ENCODE measurements around the gene MGAT5.

Gene MGAT5, protein sequence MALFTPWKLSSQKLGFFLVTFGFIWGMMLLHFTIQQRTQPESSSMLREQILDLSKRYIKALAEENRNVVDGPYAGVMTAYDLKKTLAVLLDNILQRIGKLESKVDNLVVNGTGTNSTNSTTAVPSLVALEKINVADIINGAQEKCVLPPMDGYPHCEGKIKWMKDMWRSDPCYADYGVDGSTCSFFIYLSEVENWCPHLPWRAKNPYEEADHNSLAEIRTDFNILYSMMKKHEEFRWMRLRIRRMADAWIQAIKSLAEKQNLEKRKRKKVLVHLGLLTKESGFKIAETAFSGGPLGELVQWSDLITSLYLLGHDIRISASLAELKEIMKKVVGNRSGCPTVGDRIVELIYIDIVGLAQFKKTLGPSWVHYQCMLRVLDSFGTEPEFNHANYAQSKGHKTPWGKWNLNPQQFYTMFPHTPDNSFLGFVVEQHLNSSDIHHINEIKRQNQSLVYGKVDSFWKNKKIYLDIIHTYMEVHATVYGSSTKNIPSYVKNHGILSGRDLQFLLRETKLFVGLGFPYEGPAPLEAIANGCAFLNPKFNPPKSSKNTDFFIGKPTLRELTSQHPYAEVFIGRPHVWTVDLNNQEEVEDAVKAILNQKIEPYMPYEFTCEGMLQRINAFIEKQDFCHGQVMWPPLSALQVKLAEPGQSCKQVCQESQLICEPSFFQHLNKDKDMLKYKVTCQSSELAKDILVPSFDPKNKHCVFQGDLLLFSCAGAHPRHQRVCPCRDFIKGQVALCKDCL

DNA sequence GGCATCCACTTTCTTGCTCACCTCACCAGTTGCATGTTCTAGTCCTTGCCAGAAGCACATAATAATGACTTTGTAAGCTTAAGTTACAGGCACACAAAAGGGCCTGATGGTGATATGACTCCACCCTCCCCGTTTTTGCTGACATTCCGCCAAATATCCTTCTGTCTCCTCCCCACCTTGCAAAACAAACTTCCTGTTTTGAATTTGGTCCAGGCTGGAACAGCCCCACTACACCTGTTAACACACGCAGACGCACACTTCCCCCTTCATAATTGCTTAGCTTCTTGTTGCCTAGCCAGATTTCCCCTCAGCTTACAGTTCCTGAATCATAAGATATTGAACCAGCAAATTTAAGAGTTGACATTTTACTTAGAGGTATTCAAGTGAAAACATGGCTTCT is at the start of gene MGAT5:
Gene MGAT5 (plus strand): TSS at position 269 of the 400 bp plus-strand sequence. CDS start 332 bp downstream, outside the sequence.
- DNase-seq (ENCODE audit: low spot score), result no peak

DNA sequence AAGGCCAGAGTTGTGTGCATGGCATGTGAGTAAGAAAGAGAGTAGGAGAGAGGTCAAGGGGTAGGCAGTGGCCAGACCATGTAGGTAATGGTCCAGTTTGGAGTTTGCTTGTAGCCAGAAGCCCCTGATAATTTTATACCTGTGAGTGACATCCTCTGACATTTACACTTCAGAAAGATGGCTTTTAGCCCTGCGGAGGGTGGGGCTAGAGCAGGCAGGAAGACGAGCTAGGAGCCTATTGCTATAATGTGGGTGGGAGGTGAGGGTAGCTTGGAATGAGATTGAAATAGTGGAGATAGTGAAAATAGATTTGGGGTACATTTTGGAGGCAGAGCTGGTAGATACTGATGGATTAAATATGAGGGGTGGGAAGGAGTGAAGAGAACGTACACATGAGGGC is 48.8 kb upstream of the MGAT5 start:
- no peak for DNase-seq (ENCODE audit: low spot score)

DNA sequence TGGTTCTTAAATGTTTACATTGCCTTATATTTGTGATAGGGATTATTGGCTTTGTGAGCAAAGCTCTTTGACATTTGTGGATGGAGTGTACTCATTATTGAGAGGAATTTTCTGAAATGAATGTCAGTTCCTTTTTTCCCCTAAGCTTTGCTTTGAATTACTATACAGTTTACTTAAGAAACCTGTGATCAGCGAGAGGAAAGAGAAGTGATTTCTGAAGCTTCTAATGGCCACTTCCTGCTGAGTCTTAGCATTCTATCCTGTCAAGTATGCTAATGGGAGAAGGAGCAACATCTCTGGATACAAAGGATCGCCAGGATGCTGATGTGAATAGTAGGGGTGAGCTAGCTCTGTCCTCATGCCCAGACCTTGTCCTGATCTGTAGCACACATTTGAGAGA is 47.8 kb upstream of the MGAT5 start:
- DNase-seq (ENCODE audit: low spot score), result no peak

DNA sequence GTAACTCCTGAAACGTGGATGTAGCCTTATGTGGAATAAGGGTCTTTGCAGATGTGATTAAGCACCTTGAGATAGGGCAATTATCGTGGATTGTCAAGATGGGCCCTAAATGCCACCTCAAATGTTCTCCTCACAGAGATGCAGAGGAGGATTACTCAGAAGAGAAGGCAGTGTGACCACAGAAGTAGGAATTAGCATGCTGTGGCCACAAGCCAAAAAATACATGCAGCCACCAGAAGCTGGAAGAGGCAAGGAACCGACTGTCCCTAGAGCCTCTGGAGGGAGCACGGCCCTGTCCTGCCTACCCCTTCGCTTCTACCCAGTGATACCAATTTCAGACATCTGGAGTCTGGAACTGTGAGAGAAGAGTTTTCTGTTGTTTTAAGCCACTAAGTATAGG is 47.3 kb upstream of the MGAT5 start:
- DNase-seq (ENCODE audit: low spot score), result no peak

DNA sequence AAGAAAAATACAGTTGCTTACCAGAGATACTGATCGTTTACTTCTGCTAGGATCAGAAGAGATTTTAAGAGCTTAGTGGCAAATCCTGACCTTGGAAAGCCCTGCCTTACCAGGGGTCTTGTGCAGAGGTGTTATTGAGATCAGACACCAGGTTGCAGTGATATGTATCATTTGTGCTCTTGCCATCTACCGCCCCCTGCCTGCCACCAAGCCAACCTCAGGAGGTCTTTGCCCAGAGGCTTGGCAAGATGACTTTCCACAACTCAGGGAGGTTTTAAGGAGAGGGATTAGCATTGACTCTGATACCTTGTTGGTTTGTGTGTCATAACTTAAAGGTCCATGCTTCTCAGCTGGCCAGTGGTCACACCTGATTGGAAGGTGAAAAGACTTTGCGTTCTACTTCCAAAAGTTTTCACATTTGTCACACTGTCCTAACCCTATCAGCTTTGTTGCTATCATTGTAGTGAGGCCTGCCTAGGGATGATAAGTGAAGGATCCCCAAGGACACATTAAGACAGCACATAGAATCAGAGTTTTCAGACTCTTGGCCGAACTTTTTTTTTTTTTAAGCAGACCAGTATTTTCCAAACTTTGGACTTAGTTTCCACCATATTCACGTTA is 46.2 kb upstream of the MGAT5 start:
- DNase-seq (ENCODE audit: low spot score), result peak; percentile 52

DNA sequence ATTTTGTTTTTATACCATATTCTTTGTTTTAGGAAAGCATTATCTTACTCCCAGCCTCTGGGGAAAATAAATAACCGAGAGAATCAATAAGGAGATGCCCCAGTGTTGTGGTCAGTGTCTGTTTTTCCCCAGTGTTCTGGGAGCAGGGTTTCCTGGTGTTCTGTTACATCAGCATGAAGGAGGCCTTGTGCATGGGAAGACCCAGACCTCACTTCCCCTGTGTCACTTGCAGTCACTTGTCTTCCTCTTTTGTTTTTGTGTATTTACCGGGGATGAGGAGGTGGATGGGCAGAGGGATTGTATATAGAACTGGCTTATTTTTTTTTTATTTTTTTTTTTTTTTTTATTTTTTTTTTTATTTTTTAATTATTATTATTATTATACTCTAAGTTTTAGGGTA is 45.0 kb upstream of the MGAT5 start:
- no peak for DNase-seq (ENCODE audit: low spot score)

DNA sequence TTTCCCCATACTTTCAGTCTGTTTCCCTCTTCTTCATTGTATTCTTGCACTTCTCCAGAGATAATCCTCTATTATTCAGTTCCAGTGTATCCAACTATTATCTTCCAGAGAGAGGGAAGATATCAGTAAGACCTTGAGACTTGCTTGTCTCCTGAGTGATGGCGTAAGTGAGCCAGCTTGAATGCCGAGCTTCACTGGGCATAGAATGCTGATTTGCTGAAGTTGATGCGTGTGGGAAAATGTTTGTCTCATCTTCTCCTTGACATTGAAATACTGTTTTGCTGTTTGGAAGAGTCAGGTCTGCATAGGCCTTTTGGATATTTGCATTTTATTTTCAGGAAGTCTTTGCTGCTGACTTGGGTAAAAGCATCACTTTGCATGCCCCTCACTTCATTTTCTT is 41.1 kb upstream of the MGAT5 start:
- DNase-seq (ENCODE audit: low spot score), result no peak

DNA sequence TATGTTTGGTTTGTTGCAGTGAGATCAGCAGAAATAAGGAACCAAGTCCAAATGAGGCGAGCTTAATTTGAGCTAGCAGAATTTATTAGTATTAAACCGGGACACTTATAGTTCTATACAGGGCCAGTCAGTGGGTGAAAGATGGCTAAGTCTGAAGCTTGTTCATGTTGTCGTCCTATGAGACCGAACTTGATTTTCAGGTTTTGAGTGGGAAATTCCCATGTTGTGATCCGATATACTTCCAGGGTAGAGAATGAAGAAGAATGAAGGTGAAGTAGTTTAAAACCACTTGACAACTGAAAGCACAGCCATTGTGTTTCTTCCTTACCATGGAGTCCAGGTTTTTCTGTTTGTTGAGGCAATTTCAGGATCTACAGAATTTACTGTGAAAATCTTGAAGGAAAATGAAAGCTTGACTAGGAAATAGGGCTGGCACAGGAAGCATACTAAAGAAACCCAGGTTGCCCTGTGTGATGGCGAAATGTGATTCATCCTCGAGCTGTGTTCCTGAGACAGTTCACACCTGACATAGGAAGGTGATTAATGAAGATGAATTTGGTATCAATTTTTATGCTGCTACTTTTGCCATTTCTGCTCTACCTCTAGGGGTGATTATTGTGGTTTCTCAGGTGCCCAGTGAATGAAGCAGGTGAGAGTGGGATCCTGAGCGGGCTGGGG is 37.6 kb upstream of the MGAT5 start:
- no peak for DNase-seq (ENCODE audit: low spot score)

DNA sequence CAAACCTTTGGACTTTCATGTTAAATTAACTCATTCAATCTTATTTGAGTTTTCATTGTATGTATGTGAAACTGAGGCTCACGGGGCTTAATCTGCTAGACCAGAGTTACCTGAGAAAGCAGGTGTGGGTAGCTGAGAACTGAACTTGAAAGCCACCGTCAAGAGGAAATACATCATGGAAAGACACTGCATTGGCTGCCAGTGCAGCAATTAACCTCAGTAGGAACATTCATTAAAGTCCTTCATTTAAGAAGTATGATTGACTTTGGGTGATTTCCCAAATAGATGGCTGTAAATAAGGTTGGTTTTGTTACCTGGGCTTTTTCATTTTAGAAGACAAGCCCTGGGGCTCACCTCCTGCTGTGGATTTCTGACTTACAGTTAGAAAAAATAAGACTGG is 36.5 kb upstream of the MGAT5 start:
- DNase-seq (ENCODE audit: low spot score), result no peak

DNA sequence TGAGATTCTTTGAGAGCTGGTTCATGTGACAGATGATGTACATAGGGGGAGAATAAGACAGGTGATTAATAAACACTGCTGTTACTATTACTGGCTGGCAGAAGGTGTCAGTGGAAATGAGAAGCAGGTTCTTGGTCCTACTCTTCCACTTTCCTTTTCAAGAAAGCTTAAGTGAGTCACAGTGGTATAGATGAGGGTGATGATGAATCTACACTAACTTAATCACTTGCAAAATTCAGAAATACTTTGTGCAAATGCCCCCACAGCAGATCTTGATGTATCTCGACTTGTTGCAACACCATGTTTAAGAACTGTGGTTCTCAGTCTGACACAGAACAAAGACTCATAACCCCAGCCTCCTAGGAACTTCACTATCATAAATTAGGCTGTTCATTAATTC is 35.9 kb upstream of the MGAT5 start:
- DNase-seq (ENCODE audit: low spot score), result no peak

DNA sequence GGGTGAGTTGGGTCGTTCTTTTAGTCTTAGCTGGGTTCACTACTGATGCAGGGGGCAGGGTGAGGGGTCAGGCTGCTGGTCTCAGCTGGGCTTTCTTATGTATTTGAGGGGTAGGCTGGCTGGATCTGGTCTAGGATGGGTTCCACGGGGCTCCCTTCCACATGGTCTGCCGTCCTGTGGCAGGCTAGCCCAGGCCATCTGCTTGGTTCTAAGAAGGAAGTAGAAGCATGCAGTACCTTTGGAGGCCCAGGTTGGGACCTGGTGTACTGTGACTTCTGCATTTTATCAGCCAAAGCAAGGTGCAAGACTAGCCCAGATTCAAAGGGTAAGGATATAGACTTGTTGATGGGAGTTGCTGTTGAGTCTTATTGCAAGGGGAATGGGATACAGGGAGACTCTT is 35.5 kb upstream of the MGAT5 start:
- DNase-seq (ENCODE audit: low spot score), result no peak

DNA sequence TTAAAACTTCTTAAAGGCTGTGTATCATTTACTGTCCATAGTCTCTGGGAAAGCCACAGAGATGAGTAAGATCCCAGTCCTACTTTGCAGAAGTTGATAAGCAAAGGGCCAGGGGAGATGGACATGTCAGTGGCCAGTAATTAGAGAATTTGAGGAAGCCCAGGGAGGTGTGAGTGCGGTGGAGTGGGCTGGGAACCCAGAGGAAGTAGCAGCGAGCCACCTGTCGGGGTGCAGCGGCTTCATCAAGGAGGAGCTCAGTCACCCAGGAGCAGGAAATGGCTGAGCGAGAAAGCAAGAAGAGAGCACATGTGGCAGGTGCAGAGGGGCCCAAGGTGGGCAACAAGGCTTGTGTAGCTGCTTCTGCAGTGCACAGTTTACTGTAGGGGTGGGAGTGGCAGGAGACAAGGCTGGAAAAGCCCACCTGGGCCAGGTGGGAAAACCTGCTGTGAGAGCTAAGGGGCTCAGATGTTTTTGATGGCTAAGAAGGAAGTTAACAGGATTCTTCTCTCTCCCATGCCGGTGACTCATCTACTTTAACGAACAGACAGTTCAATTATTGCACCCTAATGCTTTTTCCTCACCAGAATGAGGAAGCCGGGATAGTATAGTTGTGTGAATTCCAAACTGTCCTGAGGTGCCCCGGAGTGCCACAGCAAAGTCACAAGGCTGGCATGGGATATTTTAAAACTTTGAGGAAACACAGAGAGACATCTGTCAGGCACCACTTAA is 34.8 kb upstream of the MGAT5 start:
- DNase-seq (ENCODE audit: low spot score), result no peak

DNA sequence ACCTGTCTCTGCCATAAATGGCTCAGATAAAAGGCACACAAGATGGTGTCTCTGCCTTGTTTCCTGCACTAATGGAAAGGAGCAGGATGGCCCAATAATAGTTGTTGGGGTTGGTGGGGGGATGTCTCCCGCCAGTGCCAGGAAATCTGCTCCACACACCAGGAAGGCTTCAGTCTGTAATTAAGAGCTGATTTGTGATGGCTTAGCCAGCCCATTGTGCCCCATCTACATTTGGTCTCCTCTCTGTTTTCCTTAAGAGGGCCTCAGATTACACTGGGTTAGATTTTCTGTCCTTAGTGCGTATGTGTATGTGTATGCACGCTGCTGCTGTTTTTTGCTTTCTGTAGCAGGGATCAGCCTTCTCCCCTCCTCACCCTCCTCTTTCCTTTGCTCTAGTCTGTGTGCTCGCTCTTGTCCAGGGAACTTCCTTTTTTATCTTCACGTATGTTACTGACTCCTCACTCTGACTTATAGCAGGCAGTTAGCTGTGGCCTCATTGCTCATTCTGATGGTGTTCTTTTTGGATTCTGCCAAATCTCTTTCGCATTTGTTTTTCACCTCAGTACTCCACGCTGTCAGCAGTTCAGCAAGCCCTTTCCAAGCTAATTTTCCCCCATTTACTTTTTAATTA is 33.4 kb upstream of the MGAT5 start:
- DNase-seq (ENCODE audit: low spot score), result no peak

DNA sequence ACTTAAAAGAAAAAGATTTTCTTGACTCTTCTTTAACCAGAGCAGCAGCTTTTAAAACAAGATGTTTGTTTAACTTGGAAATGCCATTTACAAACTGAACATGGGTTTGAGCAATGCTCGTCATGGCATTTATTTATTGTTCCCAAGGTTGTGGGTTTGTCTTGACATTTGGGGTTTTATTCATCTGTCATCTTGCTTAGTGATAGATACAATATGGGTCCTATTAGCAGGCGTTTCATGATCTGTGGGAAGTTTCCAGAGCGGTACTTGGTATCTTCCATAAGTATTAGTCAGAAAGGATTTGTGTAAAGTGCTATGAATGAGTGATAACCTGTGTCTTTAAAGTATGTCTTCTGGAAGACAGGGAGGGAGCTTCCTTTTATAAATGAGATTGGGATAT is 29.9 kb upstream of the MGAT5 start:
- DNase-seq (ENCODE audit: low spot score), result no peak

DNA sequence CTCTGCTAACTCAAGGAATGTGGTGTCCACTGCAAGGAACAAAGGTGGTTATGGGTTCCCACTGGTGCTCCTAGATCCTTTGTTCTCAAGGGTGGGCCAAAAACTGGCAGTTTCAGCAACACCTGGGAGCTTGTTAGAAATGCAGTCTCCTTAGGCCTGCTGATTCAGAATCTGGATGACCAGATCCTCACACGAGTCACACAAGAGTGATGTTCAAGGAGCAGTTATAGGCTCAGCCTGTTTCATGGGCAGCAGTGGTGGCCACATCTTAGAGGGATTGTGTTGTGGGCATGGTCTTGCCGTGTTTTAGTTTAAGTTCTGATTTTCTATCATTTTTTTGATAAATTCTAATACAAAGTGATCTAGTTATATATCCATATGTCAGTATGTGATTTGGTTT is 28.7 kb upstream of the MGAT5 start:
- no peak for DNase-seq (ENCODE audit: low spot score)

DNA sequence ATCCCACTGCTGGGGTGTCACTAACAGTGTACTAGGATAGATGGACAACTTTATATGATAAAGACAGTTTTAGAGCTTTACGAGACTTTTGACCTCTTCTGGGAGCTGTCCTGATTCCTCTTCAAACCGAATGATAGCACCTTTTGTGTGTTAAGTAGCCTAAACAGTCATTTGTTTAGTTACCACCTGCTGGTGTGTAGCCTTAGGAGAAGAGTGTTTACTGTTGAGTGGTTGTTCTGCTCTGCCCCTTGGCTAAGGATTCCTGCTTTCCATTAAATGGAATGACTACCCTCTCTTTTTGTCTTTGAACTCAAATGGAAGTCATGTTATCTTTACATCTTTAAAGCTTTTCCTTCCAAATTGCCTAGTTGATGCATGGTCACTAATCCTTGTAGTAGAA is 28.0 kb upstream of the MGAT5 start:
- no peak for DNase-seq (ENCODE audit: low spot score)

DNA sequence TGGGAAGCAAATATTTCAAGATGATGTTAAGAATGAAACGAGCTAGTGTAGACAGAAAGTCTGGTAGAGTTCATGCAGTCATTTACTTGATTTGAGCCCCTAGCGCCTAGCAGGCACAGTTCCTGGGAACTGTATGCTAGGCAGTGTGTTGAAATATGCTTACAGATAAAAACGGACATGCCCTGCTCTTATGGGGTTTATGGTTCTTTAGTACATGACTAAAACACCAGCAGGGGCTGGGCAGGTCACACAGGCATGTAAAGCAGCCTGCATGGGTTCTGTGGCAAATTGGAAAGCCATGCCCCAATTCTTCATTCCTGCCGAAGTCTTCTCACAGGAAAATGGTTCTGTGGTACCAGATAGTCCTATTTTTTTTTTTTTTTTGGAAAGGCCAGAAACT is 27.3 kb upstream of the MGAT5 start:
- DNase-seq (ENCODE audit: low spot score), result no peak

DNA sequence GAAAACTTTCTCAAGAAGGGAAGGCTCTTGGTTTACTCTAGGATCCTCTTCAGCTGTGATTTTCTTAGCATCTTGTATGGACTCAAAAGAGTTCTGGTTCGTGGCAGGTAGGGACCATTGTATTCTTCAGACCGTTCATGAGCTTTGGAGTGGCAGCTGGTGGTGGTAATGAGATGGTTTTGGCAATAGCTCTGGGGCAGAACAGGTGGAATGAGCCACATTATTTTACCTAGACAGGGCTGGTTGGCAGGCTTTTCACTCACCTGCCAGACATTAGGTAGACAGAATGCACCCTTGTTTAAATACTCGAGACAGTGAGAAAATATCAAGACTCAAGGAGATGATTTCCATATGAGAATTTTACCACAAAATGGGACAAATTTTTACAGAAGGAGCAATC is 26.2 kb upstream of the MGAT5 start:
- no peak for DNase-seq (ENCODE audit: low spot score)

DNA sequence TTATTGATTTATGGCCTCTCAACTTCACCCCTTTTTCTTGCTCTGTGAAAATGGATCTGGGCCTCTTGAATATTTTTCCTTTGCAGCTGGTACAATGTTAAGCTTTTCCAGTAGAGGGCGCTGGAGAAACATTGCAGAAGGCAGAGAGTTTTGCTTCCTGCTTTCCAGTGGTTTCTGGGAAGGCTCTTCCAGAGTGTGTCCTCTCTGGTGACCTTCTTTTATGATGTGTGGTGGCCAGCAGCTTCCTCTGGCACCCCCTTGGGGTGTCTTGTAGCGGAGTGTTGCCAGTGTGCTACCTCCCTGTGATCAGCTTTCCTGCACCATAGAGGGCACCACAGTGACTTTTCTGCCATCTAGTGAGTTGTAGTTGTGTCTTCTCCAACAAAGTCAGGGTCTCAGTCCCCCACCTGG is 25.4 kb upstream of the MGAT5 start:
- DNase-seq (ENCODE audit: low spot score), result no peak

DNA sequence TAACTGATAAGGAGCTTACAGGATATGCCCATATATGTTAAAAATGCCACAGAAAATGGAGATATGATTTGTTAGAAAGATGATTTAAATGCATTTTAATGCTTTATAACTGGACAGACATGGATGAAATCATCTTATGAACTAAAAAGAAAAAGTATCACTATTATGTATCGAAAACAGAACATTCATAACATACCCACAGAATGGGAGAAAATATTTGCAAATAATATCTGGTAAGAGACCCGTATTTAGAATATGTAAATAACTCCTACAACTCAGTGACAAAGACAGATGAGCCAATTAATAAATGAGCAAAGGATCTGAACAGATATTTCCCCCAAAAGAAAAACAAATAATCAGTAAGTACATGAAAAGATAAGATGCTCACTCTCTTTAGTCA is 24.3 kb upstream of the MGAT5 start:
- DNase-seq (ENCODE audit: low spot score), result no peak

DNA sequence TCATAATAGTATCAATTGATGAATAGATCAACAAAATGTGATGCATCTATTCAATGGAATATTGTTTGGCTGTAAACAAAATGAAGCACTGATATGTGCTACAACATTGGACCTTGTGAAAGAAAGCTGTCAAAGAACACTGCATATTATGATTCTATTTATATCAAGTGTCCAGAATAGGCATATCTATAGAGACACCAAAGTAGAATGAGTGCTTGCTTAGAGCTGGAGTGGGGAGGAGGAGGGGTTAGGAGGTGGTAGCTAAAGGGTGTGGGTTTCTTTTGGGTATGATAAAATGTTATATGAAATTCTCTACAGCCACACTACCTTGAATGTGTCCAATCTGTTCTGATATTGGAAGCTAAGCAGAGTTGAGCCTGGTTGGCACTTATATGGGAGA is 23.0 kb upstream of the MGAT5 start:
- DNase-seq (ENCODE audit: low spot score), result no peak
